Measurements from ENCODE around the gene MFSD2A.
A peak's percentile ranks its signal among the peaks of the same experiment; 100 is the strongest.
"Not testable (repeated sequence)": the region's sequence is repeated elsewhere in the genome, so short reads cannot be mapped to it uniquely, and the experiment has no call there.

Gene MFSD2A

DNA sequence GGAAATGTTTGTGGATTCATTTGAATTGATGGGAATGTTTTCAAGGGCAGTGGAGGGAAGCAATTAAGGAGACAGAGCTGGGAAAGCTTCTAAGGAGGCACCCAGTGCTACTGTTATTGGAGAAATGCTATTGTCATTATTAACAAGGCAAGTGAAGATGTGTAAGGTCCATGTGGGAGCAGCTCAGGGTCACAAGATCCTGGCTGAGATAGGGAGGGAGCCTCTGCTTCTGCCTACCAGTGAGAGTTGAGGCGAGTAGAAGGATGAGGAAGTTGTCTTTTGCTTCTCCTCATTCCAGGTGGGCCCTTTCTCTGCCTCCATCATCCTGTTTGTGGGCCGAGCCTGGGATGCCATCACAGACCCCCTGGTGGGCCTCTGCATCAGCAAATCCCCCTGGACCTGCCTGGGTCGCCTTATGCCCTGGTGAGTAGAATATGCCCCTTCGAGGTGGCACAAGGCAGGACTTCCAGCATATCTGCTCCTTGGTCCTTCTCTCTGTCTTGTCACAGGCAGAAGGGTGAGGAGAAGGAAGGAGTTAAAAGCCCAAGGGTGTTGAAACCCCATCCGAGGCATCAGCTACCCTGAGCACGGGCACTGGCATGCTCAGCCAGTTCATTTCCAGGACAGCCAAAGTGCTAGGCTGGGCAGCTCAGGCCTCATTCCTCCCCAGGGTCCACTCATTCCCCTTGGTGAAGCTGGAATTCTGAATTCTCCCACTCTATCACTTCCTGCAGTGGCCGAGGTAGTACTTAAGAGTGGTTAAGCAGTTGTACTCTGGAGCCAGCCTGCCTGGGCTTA lies 3.7 kb downstream of the MFSD2A start:
- no peak for DNase-seq (ENCODE audit: extremely low read depth, insufficient read length)
- Histone ChIP-seq H3K27me3 (replicated peaks; ENCODE audit: control insufficient read depth, insufficient read depth, low read length) (no peaks in the 10 kb centered on the region), H3K36me3 (ENCODE audit: control insufficient read depth, insufficient read depth, low read length) (peaks cover 17% of the 10 kb centered on the region), H3K4me3 (replicated peaks; ENCODE audit: low read depth, low read length) (no peak overlapping the region; the same call in 1 of the 2 replicates)
- TF ChIP-seq, protein P1, sequence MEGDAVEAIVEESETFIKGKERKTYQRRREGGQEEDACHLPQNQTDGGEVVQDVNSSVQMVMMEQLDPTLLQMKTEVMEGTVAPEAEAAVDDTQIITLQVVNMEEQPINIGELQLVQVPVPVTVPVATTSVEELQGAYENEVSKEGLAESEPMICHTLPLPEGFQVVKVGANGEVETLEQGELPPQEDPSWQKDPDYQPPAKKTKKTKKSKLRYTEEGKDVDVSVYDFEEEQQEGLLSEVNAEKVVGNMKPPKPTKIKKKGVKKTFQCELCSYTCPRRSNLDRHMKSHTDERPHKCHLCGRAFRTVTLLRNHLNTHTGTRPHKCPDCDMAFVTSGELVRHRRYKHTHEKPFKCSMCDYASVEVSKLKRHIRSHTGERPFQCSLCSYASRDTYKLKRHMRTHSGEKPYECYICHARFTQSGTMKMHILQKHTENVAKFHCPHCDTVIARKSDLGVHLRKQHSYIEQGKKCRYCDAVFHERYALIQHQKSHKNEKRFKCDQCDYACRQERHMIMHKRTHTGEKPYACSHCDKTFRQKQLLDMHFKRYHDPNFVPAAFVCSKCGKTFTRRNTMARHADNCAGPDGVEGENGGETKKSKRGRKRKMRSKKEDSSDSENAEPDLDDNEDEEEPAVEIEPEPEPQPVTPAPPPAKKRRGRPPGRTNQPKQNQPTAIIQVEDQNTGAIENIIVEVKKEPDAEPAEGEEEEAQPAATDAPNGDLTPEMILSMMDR (IDR thresholded peaks at IDR 0.05; ENCODE audit: insufficient read depth, low read length, poor library complexity, severe bottlenecking) = no peak

DNA sequence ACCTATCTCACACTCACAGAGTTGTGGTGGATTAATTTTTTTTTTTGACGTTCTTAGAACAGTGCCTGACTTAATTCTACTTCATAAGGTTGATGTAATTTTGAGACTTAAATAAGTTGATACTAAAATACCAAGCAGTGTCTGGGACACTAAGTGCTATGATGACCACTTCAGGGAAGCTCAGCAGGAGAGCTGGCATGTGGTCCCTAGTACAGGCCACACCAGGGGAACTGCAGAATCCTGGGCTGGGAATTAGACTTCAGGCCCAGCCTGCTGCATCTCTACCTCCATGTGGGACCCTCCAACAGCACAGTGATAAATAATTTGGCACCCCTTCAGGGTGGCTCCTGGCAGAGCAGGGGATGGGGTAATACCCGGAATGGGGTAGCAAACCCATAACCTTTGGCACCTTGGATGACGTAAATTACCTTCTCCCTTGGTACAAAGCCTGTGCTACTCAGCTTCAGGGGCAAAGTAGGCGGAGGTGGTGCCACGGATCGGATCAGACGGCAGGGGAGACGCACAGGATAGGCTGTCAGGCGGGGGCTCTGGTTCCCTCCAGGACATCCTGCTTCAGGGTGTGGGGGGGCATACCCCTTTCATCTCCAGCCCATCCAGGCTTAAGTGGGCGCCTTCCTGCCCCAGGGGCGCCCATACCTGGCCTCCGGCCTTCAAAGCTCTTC lies 4.8 kb downstream of the MFSD2A start:
- DNase-seq (ENCODE audit: extremely low read depth, insufficient read length) = no peak
- peak overlapping the region; percentile 6 for H3K4me3 ChIP-seq (replicated peaks; ENCODE audit: low read depth, low read length)
- no peaks in the 10 kb centered on the region for H3K27me3 ChIP-seq (replicated peaks; ENCODE audit: control insufficient read depth, insufficient read depth, low read length)
- TF ChIP-seq, protein P1 (IDR thresholded peaks at IDR 0.05; ENCODE audit: insufficient read depth, low read length, poor library complexity, severe bottlenecking) = no peak
- H3K36me3 ChIP-seq (ENCODE audit: control insufficient read depth, insufficient read depth, low read length) = peaks cover 18% of the 10 kb centered on the region

DNA sequence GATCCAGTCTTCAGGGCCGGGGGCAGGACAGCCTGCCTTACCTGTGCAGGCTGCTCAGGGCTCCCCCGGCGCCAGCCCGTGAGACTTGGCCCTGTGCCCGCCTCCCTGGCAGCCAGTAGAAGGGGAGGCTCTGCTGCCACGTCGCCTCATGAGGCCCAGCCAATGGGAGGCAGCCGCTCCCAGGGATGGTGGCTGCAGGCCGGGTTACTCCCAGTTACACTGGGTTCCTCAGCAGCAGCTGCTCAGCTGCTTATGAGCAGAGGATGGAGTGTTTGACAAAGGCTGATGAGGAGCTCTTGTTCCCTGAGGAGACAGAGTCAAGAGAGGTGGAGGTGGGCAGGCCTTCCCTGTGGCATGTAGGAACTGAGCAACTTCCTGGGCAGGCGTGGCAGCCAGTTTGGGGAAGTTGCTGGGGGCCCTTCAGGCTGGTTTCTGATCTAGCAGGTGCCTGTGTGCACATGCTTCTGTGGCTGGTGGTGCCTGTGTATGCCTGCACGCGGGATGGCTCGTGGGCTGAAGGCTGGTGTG lies 5.5 kb downstream of the MFSD2A start:
- Histone ChIP-seq H3K36me3 (ENCODE audit: control insufficient read depth, insufficient read depth, low read length) (peaks cover 25% of the 10 kb centered on the region), H3K4me3 (replicated peaks; ENCODE audit: low read depth, low read length) (peak overlapping the region; percentile 6), H3K27me3 (replicated peaks; ENCODE audit: control insufficient read depth, insufficient read depth, low read length) (no peaks in the 10 kb centered on the region)
- peak; percentile 76 for DNase-seq (ENCODE audit: extremely low read depth, insufficient read length)
- TF ChIP-seq, protein P1 (IDR thresholded peaks at IDR 0.05; ENCODE audit: insufficient read depth, low read length, poor library complexity, severe bottlenecking) = no peak

DNA sequence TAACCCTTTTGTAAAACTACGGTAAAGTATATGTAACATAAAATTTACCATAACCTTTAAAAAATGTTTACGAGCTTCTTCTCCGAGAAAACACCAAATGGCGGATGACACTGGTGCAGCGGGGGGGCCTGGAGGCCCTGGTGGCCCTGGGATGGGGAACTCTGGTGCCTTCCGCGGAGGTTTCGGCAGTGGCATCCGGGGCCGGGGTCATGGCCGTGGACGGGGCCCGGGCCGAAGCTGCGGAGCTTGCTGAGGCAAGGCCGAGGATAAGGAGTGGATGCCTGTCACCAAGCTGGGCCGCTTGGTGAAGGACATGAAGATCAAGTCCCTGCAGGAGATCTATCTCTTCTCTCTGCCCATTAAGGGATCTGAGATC lies 7.5 kb downstream of the MFSD2A start:
- no peak for DNase-seq (ENCODE audit: extremely low read depth, insufficient read length)
- no peak overlapping the region for H3K4me3 ChIP-seq (replicated peaks; ENCODE audit: low read depth, low read length)
- TF ChIP-seq, protein P1 (IDR thresholded peaks at IDR 0.05; ENCODE audit: insufficient read depth, low read length, poor library complexity, severe bottlenecking) = no peak
- peaks cover 36% of the 10 kb centered on the region for H3K36me3 ChIP-seq (ENCODE audit: control insufficient read depth, insufficient read depth, low read length)
- no peaks in the 10 kb centered on the region for H3K27me3 ChIP-seq (replicated peaks; ENCODE audit: control insufficient read depth, insufficient read depth, low read length)

DNA sequence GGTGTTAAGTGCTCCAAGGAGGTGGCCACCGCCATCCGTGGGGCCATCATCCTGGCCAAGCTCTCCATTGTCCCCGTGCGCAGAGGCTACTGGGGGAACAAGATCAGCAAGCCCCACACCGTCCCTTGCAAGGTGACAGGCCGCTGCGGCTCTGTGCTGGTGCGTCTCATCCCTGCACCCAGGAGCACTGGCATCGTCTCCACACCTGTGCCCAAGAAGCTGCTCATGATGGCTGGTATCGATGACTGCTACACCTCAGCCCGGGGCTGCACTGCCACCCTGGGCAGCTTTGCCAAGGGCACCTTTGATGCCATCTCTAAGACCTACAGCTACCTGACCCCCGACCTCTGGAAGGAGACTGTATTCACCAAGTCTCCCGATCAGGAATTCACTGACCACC lies 8.0 kb downstream of the MFSD2A start:
- not testable (repeated sequence) for DNase-seq (ENCODE audit: extremely low read depth, insufficient read length); H3K27me3 ChIP-seq (replicated peaks; ENCODE audit: control insufficient read depth, insufficient read depth, low read length); H3K4me3 ChIP-seq (replicated peaks; ENCODE audit: low read depth, low read length)
- H3K36me3 ChIP-seq (ENCODE audit: control insufficient read depth, insufficient read depth, low read length) = peaks cover 38% of the 10 kb centered on the region

DNA sequence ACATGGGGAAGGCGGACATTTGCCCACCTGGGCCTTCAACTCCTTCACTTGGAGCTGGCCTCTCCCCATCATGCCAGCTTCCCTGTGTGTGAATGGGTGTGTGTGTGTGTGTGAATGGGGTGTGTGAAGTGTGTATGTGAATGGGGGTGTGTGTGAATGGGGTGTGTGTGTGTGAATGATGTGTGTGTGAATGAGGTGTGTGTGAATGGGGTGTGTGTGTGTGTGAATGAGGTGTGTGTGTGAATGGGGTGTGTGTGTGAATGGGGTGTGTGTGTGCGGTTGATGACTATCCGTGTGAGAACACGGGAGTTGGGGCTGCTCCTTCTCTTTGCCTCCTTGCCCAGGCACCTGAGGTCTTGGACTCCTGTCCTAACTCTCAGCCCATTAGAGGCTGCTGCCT lies 9.6 kb downstream of the MFSD2A start:
- Histone ChIP-seq H3K27me3 (replicated peaks; ENCODE audit: control insufficient read depth, insufficient read depth, low read length) (no peaks in the 10 kb centered on the region), H3K36me3 (ENCODE audit: control insufficient read depth, insufficient read depth, low read length) (peaks cover 49% of the 10 kb centered on the region), H3K4me3 (replicated peaks; ENCODE audit: low read depth, low read length) (no peak overlapping the region)
- TF ChIP-seq, protein P1 (IDR thresholded peaks at IDR 0.05; ENCODE audit: insufficient read depth, low read length, poor library complexity, severe bottlenecking) = no peak
- no peak for DNase-seq (ENCODE audit: extremely low read depth, insufficient read length)
